WTC11 (cell line): ENCODE measurements around the gene ARMC6. TPM values are rescaled to one million over a fixed set of nuclear protein-coding genes. Genes with fewer than 3 reads are reported as not detected.
"Not testable (repeated sequence)": the region's sequence is repeated elsewhere in the genome, so short reads cannot be mapped to it uniquely, and the experiment has no call there.

Experiments used
- ATAC-seq: fragments of 200-7000 bp; cut with Tn5 transposase; 2 replicates; pipeline ENCODE4 v1.10.0; 2021; ENCODE audit warnings: mild to moderate bottlenecking, moderate library complexity
- CTCF ChIA-PET: fragments of 300-600 bp; sonication (Branson Sonifier 250); formaldehyde crosslinking; loops from one replicate; lab custom pipeline; 2021; ENCODE audit warnings: antibody characterized with exemption; lab: Charles Lee
- POLR2A ChIA-PET: fragments of 350-600 bp; sonication (Branson Sonifier 250); formaldehyde crosslinking; loops from one replicate; lab custom pipeline; 2021; ENCODE audit warnings: antibody characterized with exemption; lab: Charles Lee
- DNase-seq: peaks from one replicate; pipeline ENCODE4 v3.0.0; 2021; ENCODE audit warnings: low spot score
- H3K27ac Mint-ChIP-seq: 2 replicates; pipeline ENCODE4 v1.8.0; 2021; ENCODE audit warnings: mixed read lengths
- H3K27me3 Mint-ChIP-seq: 2 replicates; pipeline ENCODE4 v1.8.0; 2021; ENCODE audit warnings: low read depth, mild to moderate bottlenecking, moderate library complexity, mixed read lengths
- H3K36me3 Mint-ChIP-seq: 2 replicates; pipeline ENCODE4 v1.8.0; 2021; ENCODE audit warnings: mixed read lengths
- H3K4me1 Mint-ChIP-seq: 2 replicates; pipeline ENCODE4 v1.8.0; 2022; ENCODE audit warnings: mixed read lengths
- H3K4me3 Mint-ChIP-seq: 2 replicates; pipeline ENCODE4 v1.8.0; 2021; ENCODE audit warnings: mild to moderate bottlenecking, moderate library complexity, mixed read lengths
- H3K9me3 Mint-ChIP-seq: 2 replicates; pipeline ENCODE4 v1.8.0; 2021; ENCODE audit warnings: mixed read lengths
- AFF4 ChIP-seq: sonication (generic); formaldehyde crosslinking; IDR thresholded peaks from 2 replicates; pipeline ENCODE4 v1.8.1; 2023; ENCODE audit warnings: mild to moderate bottlenecking, missing genetic modification reagents, borderline replicate concordance
- CREM ChIP-seq: sonication (generic); formaldehyde crosslinking; IDR thresholded peaks from 2 replicates; pipeline ENCODE4 v1.8.1; 2022; ENCODE audit warnings: mild to moderate bottlenecking, missing genetic modification reagents, moderate library complexity
- ERG ChIP-seq: fragments of 250-450 bp; sonication (Bioruptor Pico); IDR thresholded peaks from 2 replicates; pipeline ENCODE4 v1.8.0; 2021; ENCODE audit warnings: mild to moderate bottlenecking
- ESRRA ChIP-seq: sonication (generic); formaldehyde crosslinking; IDR thresholded peaks from 2 replicates; pipeline ENCODE4 v1.8.1; 2022; ENCODE audit warnings: mild to moderate bottlenecking, missing genetic modification reagents, borderline replicate concordance
- ETV6 ChIP-seq: sonication (generic); formaldehyde crosslinking; IDR thresholded peaks from 2 replicates; pipeline ENCODE4 v1.8.1; 2022; ENCODE audit warnings: mild to moderate bottlenecking, missing genetic modification reagents
- GABPB1 ChIP-seq: sonication (generic); formaldehyde crosslinking; IDR thresholded peaks from 2 replicates; pipeline ENCODE4 v1.8.1; 2023; ENCODE audit warnings: mild to moderate bottlenecking, missing genetic modification reagents
- HMGA2 ChIP-seq: fragments of 250-450 bp; sonication (Bioruptor Pico); IDR thresholded peaks from 2 replicates; pipeline ENCODE4 v1.4.0; 2021; ENCODE audit warnings: mild to moderate bottlenecking, moderate library complexity
- MLX ChIP-seq: sonication (generic); formaldehyde crosslinking; IDR thresholded peaks from 2 replicates; pipeline ENCODE4 v1.8.1; 2023; ENCODE audit warnings: mild to moderate bottlenecking, missing genetic modification reagents, moderate library complexity
- MXD4 ChIP-seq: fragments of 250-450 bp; sonication (Bioruptor Pico); IDR thresholded peaks from 2 replicates; pipeline ENCODE4 v1.8.0; 2021; ENCODE audit warnings: mild to moderate bottlenecking, moderate library complexity, borderline replicate concordance
- MYBL2 ChIP-seq: sonication (generic); formaldehyde crosslinking; IDR thresholded peaks from 2 replicates; pipeline ENCODE4 v1.8.1; 2023; ENCODE audit warnings: mild to moderate bottlenecking, moderate library complexity, missing genetic modification reagents
- NR3C1 ChIP-seq: sonication (generic); formaldehyde crosslinking; conservative IDR thresholded peaks from 2 replicates; pipeline ENCODE4 v1.8.1; 2023; ENCODE audit warnings: low read depth, mild to moderate bottlenecking, missing genetic modification reagents
- OVOL2 ChIP-seq: fragments of 250-450 bp; sonication (Bioruptor Pico); IDR thresholded peaks from 2 replicates; pipeline ENCODE4 v1.9.0; 2021; ENCODE audit warnings: mild to moderate bottlenecking, borderline replicate concordance
- PRDM15 ChIP-seq: sonication (generic); formaldehyde crosslinking; IDR thresholded peaks from 2 replicates; pipeline ENCODE4 v1.8.0; 2022; ENCODE audit warnings: missing genetic modification reagents
- TCF7 ChIP-seq: sonication (generic); formaldehyde crosslinking; IDR thresholded peaks from 2 replicates; pipeline ENCODE4 v1.8.0; 2022; ENCODE audit warnings: mild to moderate bottlenecking, low read depth, missing genetic modification reagents, moderate library complexity
- ZNF121 ChIP-seq: sonication (generic); formaldehyde crosslinking; IDR thresholded peaks from 2 replicates; pipeline ENCODE4 v1.8.0; 2023; ENCODE audit warnings: missing genetic modification reagents
- ZNF219 ChIP-seq: sonication (generic); formaldehyde crosslinking; IDR thresholded peaks from 2 replicates; pipeline ENCODE4 v1.8.0; 2023; ENCODE audit warnings: missing genetic modification reagents, mild to moderate bottlenecking, borderline replicate concordance
- ZNF317 ChIP-seq: sonication (generic); formaldehyde crosslinking; IDR thresholded peaks from 2 replicates; pipeline ENCODE4 v1.8.1; 2023; ENCODE audit warnings: low read depth, mild to moderate bottlenecking, moderate library complexity, missing genetic modification reagents, borderline replicate concordance
- ZNF512 ChIP-seq: sonication (generic); formaldehyde crosslinking; IDR thresholded peaks from 2 replicates; pipeline ENCODE4 v1.8.1; 2022; ENCODE audit warnings: missing genetic modification reagents, borderline replicate concordance
- total RNA-seq: library from RNA; stranded (reverse); gene quantifications from 3 replicates; pipeline ENCODE4 v1.2.3, GENCODE V29; 2021

The ARMC6 gene
- total RNA-seq, 1 experiment from 2014 or later, result 58.8 TPM

- TF ChIP-seq CREM (CRISPR knock-in tag), result no peak
These were observed 10.9 kb upstream of the ARMC6 start (continued) for GRCh38 chr19:19022380-19022961.

GRCh38 chr19:19023376-19023775 is 10.0 kb upstream of the ARMC6 start:
- ATAC-seq, H3K9me3 Mint-ChIP-seq, POLR2A ChIA-PET, H3K27me3 Mint-ChIP-seq, H3K4me1 Mint-ChIP-seq, H3K27ac Mint-ChIP-seq, H3K4me3 Mint-ChIP-seq, DNase-seq, CTCF ChIA-PET: not testable (repeated sequence)
- H3K36me3 Mint-ChIP-seq, result peaks cover 69% of the 10 kb centered on the region

GRCh38 chr19:19025861-19026260 is 7.5 kb upstream of the ARMC6 start:
- DNase-seq, result no peak
- H3K27ac Mint-ChIP-seq, result peak overlapping the region; percentile 2; the same call in 1 of the 2 replicates
- no peak for TF ChIP-seq ZNF219
- no peak for TF ChIP-seq ZNF121 (CRISPR knock-in tag)
- TF ChIP-seq MXD4 (CRISPR knock-in tag), result no peak
- no peak for TF ChIP-seq MLX
- TF ChIP-seq ERG (CRISPR knock-in tag), result no peak
- TF ChIP-seq MYBL2 (CRISPR knock-in tag), result no peak
- no peak for TF ChIP-seq NR3C1 (CRISPR knock-in tag)
- no peak for TF ChIP-seq TCF7 (CRISPR knock-in tag)
- TF ChIP-seq AFF4, result no peak
- H3K36me3 Mint-ChIP-seq, result peaks cover 80% of the 10 kb centered on the region
- H3K4me3 Mint-ChIP-seq, result no peak overlapping the region
- no peak for ATAC-seq
- no peaks in the 10 kb centered on the region for H3K4me1 Mint-ChIP-seq
- POLR2A ChIA-PET, result no interaction called here
- H3K27me3 Mint-ChIP-seq, result no peaks in the 10 kb centered on the region
- H3K9me3 Mint-ChIP-seq, result no peaks in the 10 kb centered on the region
- CTCF ChIA-PET, result no interaction called here

GRCh38 chr19:19026299-19026971 is 7.0 kb upstream of the ARMC6 start:
- no peak for DNase-seq
- ChIA-PET CTCF (no interaction called here), POLR2A (no interaction called here)
- H3K27ac Mint-ChIP-seq, result no peak overlapping the region
- H3K4me1 Mint-ChIP-seq, result no peaks in the 10 kb centered on the region
- H3K27me3 Mint-ChIP-seq, result no peaks in the 10 kb centered on the region
- no peak overlapping the region for H3K4me3 Mint-ChIP-seq
- ATAC-seq, result peak; percentile 43; the same call in 1 of the 2 replicates
- peaks cover 79% of the 10 kb centered on the region for H3K36me3 Mint-ChIP-seq
- no peaks in the 10 kb centered on the region for H3K9me3 Mint-ChIP-seq
- TF ChIP-seq GABPB1 (CRISPR knock-in tag), result no peak
- no peak for TF ChIP-seq ESRRA (CRISPR knock-in tag)
- TF ChIP-seq HMGA2 (CRISPR knock-in tag), result no peak
- no peak for TF ChIP-seq ZNF512
- no peak for TF ChIP-seq ETV6 (CRISPR knock-in tag)
- TF ChIP-seq OVOL2, result no peak
- no peak for TF ChIP-seq ZNF317
- no peak for TF ChIP-seq PRDM15 (CRISPR knock-in tag)
